WI38 (cell line): ENCODE measurements around the gene OR2V2.

Experiments
- H3K4me3 ChIP-seq: 2 replicates; pipeline ENCODE4 v1.5.1; 2011; ENCODE audit warnings: low read depth, mild to moderate bottlenecking, control low read depth, low read length
- TF ChIP-seq, protein P1 (sequence below): IDR thresholded peaks from 2 replicates; pipeline ENCODE4 v1.5.1; 2012; ENCODE audit warnings: low read depth, mild to moderate bottlenecking, control low read depth, low read length

Gene OR2V2

DNA sequence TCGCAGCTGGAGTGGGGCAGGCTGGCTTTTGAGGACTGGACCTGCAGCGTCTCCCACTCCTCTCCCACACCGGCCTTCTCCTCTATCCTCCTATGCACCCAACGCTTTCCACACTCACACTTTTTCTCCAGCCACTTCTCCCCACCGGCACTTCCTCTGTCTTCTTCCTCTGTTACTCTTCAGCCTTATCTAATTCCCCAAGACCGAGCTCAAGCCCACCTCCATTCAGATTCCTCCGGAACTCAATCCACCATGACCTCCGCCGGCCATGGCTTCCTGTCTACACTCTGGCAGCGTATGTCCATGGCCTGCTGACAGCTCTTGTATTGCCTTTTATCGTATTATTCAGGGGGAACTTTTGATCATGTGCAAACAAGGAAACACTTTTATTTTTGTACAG lies 15.9 kb upstream of the OR2V2 start:
- TF ChIP-seq, protein P1, sequence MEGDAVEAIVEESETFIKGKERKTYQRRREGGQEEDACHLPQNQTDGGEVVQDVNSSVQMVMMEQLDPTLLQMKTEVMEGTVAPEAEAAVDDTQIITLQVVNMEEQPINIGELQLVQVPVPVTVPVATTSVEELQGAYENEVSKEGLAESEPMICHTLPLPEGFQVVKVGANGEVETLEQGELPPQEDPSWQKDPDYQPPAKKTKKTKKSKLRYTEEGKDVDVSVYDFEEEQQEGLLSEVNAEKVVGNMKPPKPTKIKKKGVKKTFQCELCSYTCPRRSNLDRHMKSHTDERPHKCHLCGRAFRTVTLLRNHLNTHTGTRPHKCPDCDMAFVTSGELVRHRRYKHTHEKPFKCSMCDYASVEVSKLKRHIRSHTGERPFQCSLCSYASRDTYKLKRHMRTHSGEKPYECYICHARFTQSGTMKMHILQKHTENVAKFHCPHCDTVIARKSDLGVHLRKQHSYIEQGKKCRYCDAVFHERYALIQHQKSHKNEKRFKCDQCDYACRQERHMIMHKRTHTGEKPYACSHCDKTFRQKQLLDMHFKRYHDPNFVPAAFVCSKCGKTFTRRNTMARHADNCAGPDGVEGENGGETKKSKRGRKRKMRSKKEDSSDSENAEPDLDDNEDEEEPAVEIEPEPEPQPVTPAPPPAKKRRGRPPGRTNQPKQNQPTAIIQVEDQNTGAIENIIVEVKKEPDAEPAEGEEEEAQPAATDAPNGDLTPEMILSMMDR: no peak
- H3K4me3 ChIP-seq: no peak overlapping the region

DNA sequence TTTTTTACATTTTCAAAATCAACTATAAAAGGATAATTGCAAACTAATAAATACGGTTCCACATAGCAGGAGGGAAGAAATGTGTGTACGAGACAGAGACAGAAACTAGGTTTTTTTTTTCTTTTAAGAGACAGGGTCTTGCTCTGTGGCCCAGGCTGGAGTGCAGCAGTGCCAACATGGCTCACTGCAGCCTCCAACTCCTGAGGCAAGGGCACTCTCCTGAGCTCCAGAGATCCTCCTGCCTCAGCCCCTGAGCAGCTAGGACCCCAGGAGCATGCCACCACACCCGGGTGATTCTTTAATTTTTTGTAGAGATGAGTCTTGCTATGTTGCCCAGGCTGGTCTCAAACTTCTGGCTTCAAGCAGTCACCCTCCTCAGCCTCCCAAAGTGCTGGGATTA lies 14.3 kb upstream of the OR2V2 start:
- H3K4me3 ChIP-seq: no peak overlapping the region
- TF ChIP-seq, protein P1: no peak

DNA sequence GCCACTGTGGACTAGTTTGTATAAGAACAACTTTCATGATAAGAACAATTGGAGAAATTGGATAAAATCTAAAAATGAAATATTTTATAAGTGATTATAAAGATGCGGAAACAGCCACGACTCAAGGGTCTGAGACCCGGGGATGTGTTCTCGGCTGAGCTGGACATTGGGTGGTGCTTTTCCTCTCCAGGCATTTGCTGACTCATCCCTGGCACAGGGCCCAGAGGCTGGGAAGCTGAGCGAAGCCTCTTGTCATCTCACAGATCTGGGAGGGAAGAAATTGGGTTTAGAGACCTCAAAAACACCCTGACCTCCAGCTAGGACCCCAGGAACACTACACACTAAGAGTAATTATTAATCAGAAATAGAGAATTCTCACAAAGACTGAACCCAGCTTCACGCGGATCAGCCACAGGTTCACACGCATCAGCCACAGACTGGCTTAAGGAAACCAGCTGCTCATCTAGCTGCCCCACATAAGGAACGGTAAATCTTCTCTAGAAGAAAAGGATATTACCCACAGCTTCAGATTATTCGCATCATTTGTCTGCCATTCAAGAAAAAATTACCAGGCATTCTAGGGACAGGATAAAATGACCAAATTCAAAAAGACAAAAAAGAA lies 13.7 kb upstream of the OR2V2 start:
- no peak overlapping the region for H3K4me3 ChIP-seq
- TF ChIP-seq, protein P1: no peak

DNA sequence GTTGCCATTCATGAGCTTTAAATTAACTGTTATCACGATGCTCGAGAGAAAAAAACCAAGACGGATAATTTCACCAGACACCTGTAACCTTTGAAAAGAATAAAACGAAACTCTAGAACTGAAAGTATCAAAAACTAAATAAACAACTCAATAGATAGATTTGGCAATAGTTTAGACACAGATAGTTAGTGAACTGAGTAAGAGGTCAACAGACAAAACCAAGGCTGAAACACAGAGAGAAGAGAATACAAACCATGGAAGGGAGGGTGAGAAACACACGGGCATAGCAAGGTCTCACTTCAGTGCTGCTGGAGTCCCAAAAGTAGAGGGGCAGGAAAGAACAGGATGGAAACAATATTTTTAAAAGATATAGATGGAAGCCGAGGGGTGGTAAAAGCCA lies 13.1 kb upstream of the OR2V2 start:
- no peak overlapping the region for H3K4me3 ChIP-seq
- TF ChIP-seq, protein P1: no peak

DNA sequence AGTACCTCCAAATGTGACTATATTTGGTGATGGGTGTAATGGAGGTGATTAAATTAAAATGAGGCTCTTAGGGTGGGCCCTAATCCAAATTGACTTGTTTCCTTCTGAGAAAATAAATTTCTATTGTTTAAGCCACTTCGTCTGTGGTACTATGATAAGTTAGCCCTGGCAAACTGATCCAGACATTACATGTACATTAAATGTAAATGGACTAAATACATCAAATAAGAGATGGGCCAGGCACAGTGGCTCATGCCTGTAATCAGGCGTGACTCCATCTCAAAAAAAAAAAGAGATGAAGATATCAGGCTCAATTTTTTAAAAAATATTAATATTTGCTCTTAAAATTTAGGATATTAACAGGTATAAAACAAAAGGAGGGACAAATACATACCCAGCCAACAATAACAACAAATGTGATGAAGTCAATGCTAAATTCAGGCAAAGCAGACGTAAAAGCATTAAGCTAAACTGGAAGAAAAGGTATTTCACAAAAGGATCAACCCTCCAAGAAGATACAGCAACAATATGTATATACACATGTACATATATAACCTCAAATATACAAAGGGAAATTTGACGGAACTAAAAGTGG lies 10.9 kb upstream of the OR2V2 start:
- TF ChIP-seq, protein P1: no peak
- H3K4me3 ChIP-seq: no peak overlapping the region

DNA sequence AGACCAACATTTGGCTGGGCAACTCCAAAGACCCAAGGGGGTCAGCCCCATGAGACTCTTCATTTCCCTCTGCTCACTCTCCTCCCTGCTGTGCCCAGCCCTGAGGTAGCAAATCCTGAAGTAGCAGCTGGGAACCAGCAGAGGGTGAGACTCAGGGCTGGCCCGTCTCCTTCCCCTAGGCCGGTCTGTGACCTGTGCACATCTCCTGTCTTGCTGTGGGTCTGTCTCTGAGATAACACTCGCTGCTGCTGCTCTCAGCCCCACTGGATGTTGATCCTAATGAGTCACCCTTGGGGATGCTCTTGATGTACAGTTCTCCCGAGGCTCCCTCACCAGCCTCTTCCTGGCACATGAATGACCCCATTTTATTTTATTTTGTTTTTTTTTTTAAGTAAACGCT lies 9.1 kb upstream of the OR2V2 start:
- TF ChIP-seq, protein P1: no peak
- no peak overlapping the region for H3K4me3 ChIP-seq

DNA sequence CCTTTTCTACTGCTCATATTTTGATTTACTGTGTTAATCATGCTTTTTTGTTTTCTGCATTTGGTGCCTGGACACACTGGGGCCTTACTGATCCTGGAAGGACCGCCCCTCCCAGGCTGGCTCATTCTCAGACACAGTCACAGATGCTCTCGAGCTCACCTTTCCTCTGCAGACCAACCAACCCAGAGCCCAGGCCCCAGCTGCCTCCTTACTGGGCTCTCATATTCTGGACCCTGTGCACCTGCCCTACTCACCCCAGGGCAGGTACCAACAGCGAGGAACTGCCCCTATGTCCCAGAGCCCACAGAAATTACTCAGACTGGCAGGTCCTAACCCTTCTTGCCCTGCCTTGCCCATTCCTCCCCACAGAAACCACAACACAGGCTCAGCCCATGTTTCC lies 6.6 kb upstream of the OR2V2 start:
- H3K4me3 ChIP-seq: no peak overlapping the region
- TF ChIP-seq, protein P1: no peak
